HG03135 (cell line): ENCODE measurements around the gene RNF175.

ENCODE experiments used
- ATAC-seq: cut with Tn5 transposase; IDR thresholded peaks from one replicate; pipeline ENCODE4 v1.9.1; 2021; ENCODE audit warnings: mild to moderate bottlenecking, moderate library complexity; ENCODE audit not compliant: unreplicated experiment

The RNF175 gene

GRCh38 chr4:153750197-153750817 lies 9.5 kb downstream of the RNF175 start:
- peak; percentile 87 for ATAC-seq

- ATAC-seq = no peak
Observed at GRCh38 chr4:153748378-153748777, 11.4 kb downstream of the RNF175 start.

- ATAC-seq = no peak
Observed at GRCh38 chr4:153747406-153747955, 12.3 kb downstream of the RNF175 start.

GRCh38 chr4:153745651-153746050 lies 14.2 kb downstream of the RNF175 start:
- ATAC-seq = no peak

- ATAC-seq = no peak
Observed at GRCh38 chr4:153741541-153741940, 18.3 kb downstream of the RNF175 start.

GRCh38 chr4:153735906-153736461 lies 23.8 kb downstream of the RNF175 start:
- ATAC-seq = no peak

GRCh38 chr4:153733751-153734448 lies 25.9 kb downstream of the RNF175 start:
- peak; percentile 68 for ATAC-seq

GRCh38 chr4:153731239-153731638 lies 28.6 kb downstream of the RNF175 start:
- no peak for ATAC-seq

- no peak for ATAC-seq
Observed at GRCh38 chr4:153729895-153730294, 29.9 kb downstream of the RNF175 start.

- ATAC-seq = peak; percentile 64
Observed at GRCh38 chr4:153728660-153729059, 31.2 kb downstream of the RNF175 start.

GRCh38 chr4:153728151-153728550 lies 31.7 kb downstream of the RNF175 start:
- ATAC-seq = no peak

GRCh38 chr4:153725831-153726154 lies 34.0 kb downstream of the RNF175 start:
- ATAC-seq = no peak

- no peak for ATAC-seq
Observed at GRCh38 chr4:153725136-153725830, 34.5 kb downstream of the RNF175 start.

- ATAC-seq = no peak
Observed at GRCh38 chr4:153724606-153725005, 35.2 kb downstream of the RNF175 start.

GRCh38 chr4:153722036-153722435 lies 37.8 kb downstream of the RNF175 start:
- ATAC-seq = no peak

- ATAC-seq = no peak
Observed at GRCh38 chr4:153713866-153714646, 45.8 kb downstream of the RNF175 start.

GRCh38 chr4:153710681-153711080 lies 49.1 kb downstream of the RNF175 start:
- ATAC-seq = no peak

GRCh38 chr4:153706519-153706918 lies 53.3 kb downstream of the RNF175 start:
- peak; percentile 39 for ATAC-seq

GRCh38 chr4:153705743-153706468 lies 53.9 kb downstream of the RNF175 start:
- peak; percentile 81 for ATAC-seq

GRCh38 chr4:153704522-153704921 lies 55.3 kb downstream of the RNF175 start:
- ATAC-seq = no peak
